ENCODE data around the gene C2orf69. TPM values are rescaled to one million over a fixed set of nuclear protein-coding genes. Genes with fewer than 3 reads are reported as not detected.

Gene C2orf69
- total RNA-seq, 1 experiment from 2014 or later = 15.0 TPM

DNA sequence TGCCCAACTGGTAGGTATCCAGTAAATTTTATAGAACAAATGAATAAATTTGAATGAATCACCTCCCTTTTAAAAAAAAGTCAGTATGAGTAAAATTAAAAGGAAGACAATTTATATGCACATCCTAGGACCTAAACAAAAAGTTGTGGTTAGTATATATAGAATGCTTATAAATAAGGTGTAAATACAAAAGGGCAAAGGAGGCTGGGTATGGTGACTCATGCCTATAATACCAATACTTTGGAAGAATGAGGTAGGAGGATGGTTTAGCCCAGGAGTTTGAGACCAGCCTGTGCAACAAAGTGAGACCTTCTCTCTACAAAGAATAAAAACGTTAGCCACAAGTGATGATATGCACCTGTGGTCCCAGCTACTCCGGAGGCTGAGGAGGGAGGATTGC is 12.8 kb downstream of the C2orf69 start:
- Histone ChIP-seq H3K79me2 (ENCODE audit: low read length) (peaks cover 85% of the 10 kb centered on the region), H3K9me3 (ENCODE audit: low read length) (no peaks in the 10 kb centered on the region), H3K36me3 (ENCODE audit: low read depth, low read length) (peaks cover 26% of the 10 kb centered on the region), H3K27me3 (ENCODE audit: low read length) (no peaks in the 10 kb centered on the region), H3K4me1 (ENCODE audit: insufficient read depth, low read length) (peaks cover 11% of the 10 kb centered on the region), H3F3A (ENCODE audit: low read length, unreplicated experiment) (no peaks in the 10 kb centered on the region), H3K4me2 (ENCODE audit: low read length) (0 out of 2 replicates have a peak overlapping the region, but pooled peaks have one; percentile 18), H3K9me2 (replicated peaks; ENCODE audit: low read length) (no peaks in the 10 kb centered on the region), H3K4me3 (ENCODE audit: low read length) (no peak overlapping the region), H3K9ac (ENCODE audit: low read length) (no peak overlapping the region), H4K20me1 (ENCODE audit: low read length) (peaks cover 9% of the 10 kb centered on the region), H3K27ac (ENCODE audit: low read length) (no peak overlapping the region; the same call in 1 of the 2 replicates), H2AFZ (ENCODE audit: low read length) (no peak overlapping the region)
- ATAC-seq = peak; percentile 91
- TF ChIP-seq, protein P1, sequence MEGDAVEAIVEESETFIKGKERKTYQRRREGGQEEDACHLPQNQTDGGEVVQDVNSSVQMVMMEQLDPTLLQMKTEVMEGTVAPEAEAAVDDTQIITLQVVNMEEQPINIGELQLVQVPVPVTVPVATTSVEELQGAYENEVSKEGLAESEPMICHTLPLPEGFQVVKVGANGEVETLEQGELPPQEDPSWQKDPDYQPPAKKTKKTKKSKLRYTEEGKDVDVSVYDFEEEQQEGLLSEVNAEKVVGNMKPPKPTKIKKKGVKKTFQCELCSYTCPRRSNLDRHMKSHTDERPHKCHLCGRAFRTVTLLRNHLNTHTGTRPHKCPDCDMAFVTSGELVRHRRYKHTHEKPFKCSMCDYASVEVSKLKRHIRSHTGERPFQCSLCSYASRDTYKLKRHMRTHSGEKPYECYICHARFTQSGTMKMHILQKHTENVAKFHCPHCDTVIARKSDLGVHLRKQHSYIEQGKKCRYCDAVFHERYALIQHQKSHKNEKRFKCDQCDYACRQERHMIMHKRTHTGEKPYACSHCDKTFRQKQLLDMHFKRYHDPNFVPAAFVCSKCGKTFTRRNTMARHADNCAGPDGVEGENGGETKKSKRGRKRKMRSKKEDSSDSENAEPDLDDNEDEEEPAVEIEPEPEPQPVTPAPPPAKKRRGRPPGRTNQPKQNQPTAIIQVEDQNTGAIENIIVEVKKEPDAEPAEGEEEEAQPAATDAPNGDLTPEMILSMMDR (conservative IDR thresholded peaks at IDR 0.05; ENCODE audit: low read depth, low read length) = no peak
- TF ChIP-seq EZH2phosphoT487 (IDR thresholded peaks at IDR 0.05; ENCODE audit: borderline replicate concordance, low read length) (no peak), EZH2 (IDR thresholded peaks at IDR 0.05; ENCODE audit: low read length, unreplicated experiment) (no peak)
- ChIA-PET CTCF (no interaction called here), POLR2A (ENCODE audit: unreplicated experiment) (interaction anchor here (0.5 kb wide), 1 partner anchor 10 kb away, joined by 4 read pairs; no protein-coding TSS in a partner anchor)
- peak; percentile 45 for DNase-seq
- BruUV-seq (replicated peaks) = no TSS peak
- intact Hi-C loops (cut with micrococcal nuclease) = no loop called here

GRCh38 chr2:199926806-199927205 is 15.7 kb downstream of the C2orf69 start:
- no peak overlapping the region for H2AFZ ChIP-seq (ENCODE audit: low read length)
- TF ChIP-seq, protein P1 (conservative IDR thresholded peaks at IDR 0.05; ENCODE audit: low read depth, low read length) = no peak
- TF ChIP-seq EZH2 (IDR thresholded peaks at IDR 0.05; ENCODE audit: low read length, unreplicated experiment) (no peak), EZH2phosphoT487 (IDR thresholded peaks at IDR 0.05; ENCODE audit: borderline replicate concordance, low read length) (no peak)
- no TSS peak for BruUV-seq (replicated peaks)
- H3K27ac ChIP-seq (ENCODE audit: low read length) = no peak overlapping the region
- no peaks in the 10 kb centered on the region for H3F3A ChIP-seq (ENCODE audit: low read length, unreplicated experiment)
- DNase-seq (no peak), ATAC-seq (no peak)
- peaks cover 22% of the 10 kb centered on the region for H3K36me3 ChIP-seq (ENCODE audit: low read depth, low read length)
- ChIA-PET CTCF (no interaction called here), POLR2A (ENCODE audit: unreplicated experiment) (interaction anchor here (0.6 kb wide), 1 partner anchor 1608 kb away, joined by 4 read pairs; no protein-coding TSS in a partner anchor)
- no peak overlapping the region for H3K4me2 ChIP-seq (ENCODE audit: low read length)
- intact Hi-C loops (cut with micrococcal nuclease) = no loop called here
- H3K4me1 ChIP-seq (ENCODE audit: insufficient read depth, low read length) = peaks cover 11% of the 10 kb centered on the region
- no peaks in the 10 kb centered on the region for H3K9me2 ChIP-seq (replicated peaks; ENCODE audit: low read length)
- peaks cover 9% of the 10 kb centered on the region for H4K20me1 ChIP-seq (ENCODE audit: low read length)
- H3K4me3 ChIP-seq (ENCODE audit: low read length) = no peak overlapping the region
- peaks cover 60% of the 10 kb centered on the region for H3K79me2 ChIP-seq (ENCODE audit: low read length)
- H3K9ac ChIP-seq (ENCODE audit: low read length) = no peak overlapping the region
- H3K9me3 ChIP-seq (ENCODE audit: low read length) = no peaks in the 10 kb centered on the region
- no peaks in the 10 kb centered on the region for H3K27me3 ChIP-seq (ENCODE audit: low read length)

- no peaks in the 10 kb centered on the region for H3K9me3 ChIP-seq (ENCODE audit: low read length)
- intact Hi-C loops (cut with micrococcal nuclease) = no loop called here
- POLR2A ChIA-PET (ENCODE audit: unreplicated experiment) = interaction anchor here (0.5 kb wide), 1 partner anchor 19 kb away, joined by 3 read pairs; no protein-coding TSS in a partner anchor
- no peaks in the 10 kb centered on the region for H3K9me2 ChIP-seq (replicated peaks; ENCODE audit: low read length)
- H3K9ac ChIP-seq (ENCODE audit: low read length) = no peak overlapping the region
- no peak overlapping the region for H3K4me3 ChIP-seq (ENCODE audit: low read length)
- peaks cover 11% of the 10 kb centered on the region for H3K4me1 ChIP-seq (ENCODE audit: insufficient read depth, low read length)
- H3F3A ChIP-seq (ENCODE audit: low read length, unreplicated experiment) = no peaks in the 10 kb centered on the region
- no peaks in the 10 kb centered on the region for H3K27me3 ChIP-seq (ENCODE audit: low read length)
- no TSS peak for BruUV-seq (replicated peaks)
- no peak overlapping the region for H2AFZ ChIP-seq (ENCODE audit: low read length)
- TF ChIP-seq, protein P1 (conservative IDR thresholded peaks at IDR 0.05; ENCODE audit: low read depth, low read length) = no peak
- no peak for TF ChIP-seq EZH2phosphoT487 (IDR thresholded peaks at IDR 0.05; ENCODE audit: borderline replicate concordance, low read length)
- no peak for TF ChIP-seq EZH2 (IDR thresholded peaks at IDR 0.05; ENCODE audit: low read length, unreplicated experiment)
- H4K20me1 ChIP-seq (ENCODE audit: low read length) = peaks cover 9% of the 10 kb centered on the region
- no peak for DNase-seq
- H3K4me2 ChIP-seq (ENCODE audit: low read length) = no peak overlapping the region
- peaks cover 34% of the 10 kb centered on the region for H3K36me3 ChIP-seq (ENCODE audit: low read depth, low read length)
- CTCF ChIA-PET = no interaction called here
- H3K27ac ChIP-seq (ENCODE audit: low read length) = no peak overlapping the region
- peaks cover 47% of the 10 kb centered on the region for H3K79me2 ChIP-seq (ENCODE audit: low read length)
- ATAC-seq = no peak
These were observed 17.1 kb downstream of the C2orf69 start for GRCh38 chr2:199928226-199928625.
